Measurements from ENCODE around the gene ATRNL1. TPM values are rescaled to one million over a fixed set of nuclear protein-coding genes. Genes with fewer than 3 reads are reported as not detected.

Gene ATRNL1
- polyA plus RNA-seq, result under 1 TPM; 0.09 to 0.94 (median 0.34) TPM

- WGBS, 3 donors, result 0 to 1% (median 1%) methylated on average over 42 to 70 of the region's 70 CpGs
- H3K27ac ChIP-seq (ENCODE audit: low read depth, low read length), result no peak within 1 kb of the TSS
Observed at GRCh38 chr10:115093286-115093775, at the start of gene ATRNL1. Gene ATRNL1 (plus strand): TSS chr10:115093365. CDS start chr10:115093751, 386 bp downstream.

GRCh38 chr10:115043719-115044118, 49.4 kb upstream of the ATRNL1 start:
- H3K27ac ChIP-seq (ENCODE audit: low read depth, low read length), result no peak overlapping the region
- WGBS, 3 donors, result 73 to 93% (median 80%) methylated on average over 4 of the region's 4 CpGs

GRCh38 chr10:115044891-115045290, 48.3 kb upstream of the ATRNL1 start:
- 92 to 100% (median 92%) methylated on average over 1 of the region's 1 CpG for WGBS, 3 donors
- no peak overlapping the region for H3K27ac ChIP-seq (ENCODE audit: low read depth, low read length)

- no peak overlapping the region for H3K27ac ChIP-seq (ENCODE audit: low read depth, low read length)
- WGBS, 3 donors, result 42 to 92% (median 75%) methylated on average over 1 of the region's 1 CpG
Observed at GRCh38 chr10:115045499-115045898, 47.7 kb upstream of the ATRNL1 start.

- WGBS, 3 donors, result 63 to 79% (median 78%) methylated on average over 1 of the region's 1 CpG
Observed at GRCh38 chr10:115046686-115047236, 46.4 kb upstream of the ATRNL1 start.

GRCh38 chr10:115047705-115048104, 45.5 kb upstream of the ATRNL1 start:
- no peak overlapping the region for H3K27ac ChIP-seq (ENCODE audit: low read depth, low read length)

More at GRCh38 chr10:115046686-115047236, 46.4 kb upstream of the ATRNL1 start:
- H3K27ac ChIP-seq (ENCODE audit: low read depth, low read length), result no peak overlapping the region

- 69 to 73% (median 73%) methylated on average over 6 of the region's 6 CpGs for WGBS, 3 donors
Observed at GRCh38 chr10:115049318-115049717, 43.8 kb upstream of the ATRNL1 start.

GRCh38 chr10:115049960-115050359, 43.2 kb upstream of the ATRNL1 start:
- WGBS, 3 donors, result 43 to 65% (median 51%) methylated on average over 3 of the region's 3 CpGs
- H3K27ac ChIP-seq (ENCODE audit: low read depth, low read length), result no peak overlapping the region

More at GRCh38 chr10:115049318-115049717, 43.8 kb upstream of the ATRNL1 start:
- H3K27ac ChIP-seq (ENCODE audit: low read depth, low read length), result no peak overlapping the region

GRCh38 chr10:115050375-115051010, 42.7 kb upstream of the ATRNL1 start:
- WGBS, 3 donors, result 95 to 96% (median 95%) methylated on average over 3 of the region's 3 CpGs
- no peak overlapping the region for H3K27ac ChIP-seq (ENCODE audit: low read depth, low read length)

- 91 to 98% (median 95%) methylated on average over 2 of the region's 2 CpGs for WGBS, 3 donors
- no peak overlapping the region for H3K27ac ChIP-seq (ENCODE audit: low read depth, low read length)
Observed at GRCh38 chr10:115051216-115051615, 41.9 kb upstream of the ATRNL1 start.

GRCh38 chr10:115052226-115052625, 40.9 kb upstream of the ATRNL1 start:
- WGBS, 3 donors, result 77 to 95% (median 94%) methylated on average over 3 of the region's 3 CpGs
- no peak overlapping the region for H3K27ac ChIP-seq (ENCODE audit: low read depth, low read length)

GRCh38 chr10:115052728-115053127, 40.4 kb upstream of the ATRNL1 start:
- H3K27ac ChIP-seq (ENCODE audit: low read depth, low read length), result no peak overlapping the region
- WGBS, 3 donors, result 22 to 47% (median 47%) methylated on average over 1 of the region's 1 CpG

GRCh38 chr10:115056186-115056585, 37.0 kb upstream of the ATRNL1 start:
- 82 to 97% (median 86%) methylated on average over 2 of the region's 2 CpGs for WGBS, 3 donors
- no peak overlapping the region for H3K27ac ChIP-seq (ENCODE audit: low read depth, low read length)

- H3K27ac ChIP-seq (ENCODE audit: low read depth, low read length), result no peak overlapping the region
- whole genome bisulfite sequencing, 3 donors, result 77 to 89% (median 81%) methylated on average over 7 of the region's 7 CpGs
Observed at GRCh38 chr10:115059301-115059898, 33.8 kb upstream of the ATRNL1 start.

- H3K27ac ChIP-seq (ENCODE audit: low read depth, low read length), result no peak overlapping the region
- 59 to 63% (median 62%) methylated on average over 5 of the region's 5 CpGs for WGBS, 3 donors
Observed at GRCh38 chr10:115063701-115064658, 29.2 kb upstream of the ATRNL1 start.

- no peak overlapping the region for H3K27ac ChIP-seq (ENCODE audit: low read depth, low read length)
- WGBS, 3 donors, result 67 to 81% (median 69%) methylated on average over 6 of the region's 6 CpGs
Observed at GRCh38 chr10:115065801-115066200, 27.4 kb upstream of the ATRNL1 start.

GRCh38 chr10:115066528-115066927, 26.6 kb upstream of the ATRNL1 start:
- H3K27ac ChIP-seq (ENCODE audit: low read depth, low read length), result no peak overlapping the region
- 40 to 79% (median 76%) methylated on average over 1 of the region's 1 CpG for WGBS, 3 donors

- WGBS, 3 donors, result 77 to 90% (median 89%) methylated on average over 1 of the region's 1 CpG
- H3K27ac ChIP-seq (ENCODE audit: low read depth, low read length), result no peak overlapping the region
Observed at GRCh38 chr10:115073796-115074195, 19.4 kb upstream of the ATRNL1 start.

GRCh38 chr10:115082506-115082905, 10.7 kb upstream of the ATRNL1 start:
- 58 to 66% (median 63%) methylated on average over 2 of the region's 2 CpGs for WGBS, 3 donors
- H3K27ac ChIP-seq (ENCODE audit: low read depth, low read length), result no peak overlapping the region
